Measurements from ENCODE around the gene PLEKHH1. TPM values are rescaled to one million over a fixed set of nuclear protein-coding genes. Genes with fewer than 3 reads are reported as not detected.
A peak's percentile ranks its signal among the peaks of the same experiment; 100 is the strongest.

PLEKHH1 gene
- total and polyA plus RNA-seq, 9 of the 15 experiments (the other 6 are each of a cell fraction or from before 2014, with no cell fraction given) = 0.76 to 5.9 (median 2.9) TPM

- TF ChIP-seq, protein P1, sequence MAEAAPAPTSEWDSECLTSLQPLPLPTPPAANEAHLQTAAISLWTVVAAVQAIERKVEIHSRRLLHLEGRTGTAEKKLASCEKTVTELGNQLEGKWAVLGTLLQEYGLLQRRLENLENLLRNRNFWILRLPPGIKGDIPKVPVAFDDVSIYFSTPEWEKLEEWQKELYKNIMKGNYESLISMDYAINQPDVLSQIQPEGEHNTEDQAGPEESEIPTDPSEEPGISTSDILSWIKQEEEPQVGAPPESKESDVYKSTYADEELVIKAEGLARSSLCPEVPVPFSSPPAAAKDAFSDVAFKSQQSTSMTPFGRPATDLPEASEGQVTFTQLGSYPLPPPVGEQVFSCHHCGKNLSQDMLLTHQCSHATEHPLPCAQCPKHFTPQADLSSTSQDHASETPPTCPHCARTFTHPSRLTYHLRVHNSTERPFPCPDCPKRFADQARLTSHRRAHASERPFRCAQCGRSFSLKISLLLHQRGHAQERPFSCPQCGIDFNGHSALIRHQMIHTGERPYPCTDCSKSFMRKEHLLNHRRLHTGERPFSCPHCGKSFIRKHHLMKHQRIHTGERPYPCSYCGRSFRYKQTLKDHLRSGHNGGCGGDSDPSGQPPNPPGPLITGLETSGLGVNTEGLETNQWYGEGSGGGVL (CRISPR knock-in tag; IDR thresholded peaks at IDR 0.05) = no peak
- TF ChIP-seq KDM5B (IDR thresholded peaks at IDR 0.05; ENCODE audit: insufficient replicate concordance, low read depth, low read length) (peak; percentile 57), HCFC1 (IDR thresholded peaks at IDR 0.05; ENCODE audit: low read depth, low read length) (peak; percentile 9; the same call in 1 of the 2 replicates), HMBOX1 (IDR thresholded peaks at IDR 0.05) (no peak), HDAC6 (IDR thresholded peaks at IDR 0.05; ENCODE audit: low read depth, low read length) (no peak), HDGF (IDR thresholded peaks at IDR 0.05) (no peak), ZNF644 (tag; IDR thresholded peaks at IDR 0.05; ENCODE audit: low read depth) (no peak), ZNF143 (CRISPR knock-in tag; IDR thresholded peaks at IDR 0.05) (no peak), XRCC3 (IDR thresholded peaks at IDR 0.05) (no peak), BACH1 (tag; IDR thresholded peaks at IDR 0.05) (no peak), ZNF639 (CRISPR knock-in tag; conservative IDR thresholded peaks at IDR 0.05 in 1 of 2, IDR thresholded peaks at IDR 0.05 in 1 of 2) (peak in 1 of 2 experiments; percentile 41; a peak in 1 of 4 replicates), ZNF589 (CRISPR knock-in tag; IDR thresholded peaks at IDR 0.05; ENCODE audit: low read depth) (peak; percentile 32; the same call in 1 of the 2 replicates), XRCC5 (IDR thresholded peaks at IDR 0.05; ENCODE audit: low read depth, low read length) (peak; percentile 30; the same call in 1 of the 2 replicates), GTF2E2 (tag; IDR thresholded peaks at IDR 0.05) (no peak), SMAD3 (CRISPR knock-in tag; conservative IDR thresholded peaks at IDR 0.05) (no peak), JUND (IDR thresholded peaks at IDR 0.05; ENCODE audit: borderline replicate concordance, low read depth, low read length) (peak; percentile 36), JUND (tag; IDR thresholded peaks at IDR 0.05; ENCODE audit: borderline replicate concordance, low read depth, low read length) (no peak)
- TF ChIP-seq, protein P2, sequence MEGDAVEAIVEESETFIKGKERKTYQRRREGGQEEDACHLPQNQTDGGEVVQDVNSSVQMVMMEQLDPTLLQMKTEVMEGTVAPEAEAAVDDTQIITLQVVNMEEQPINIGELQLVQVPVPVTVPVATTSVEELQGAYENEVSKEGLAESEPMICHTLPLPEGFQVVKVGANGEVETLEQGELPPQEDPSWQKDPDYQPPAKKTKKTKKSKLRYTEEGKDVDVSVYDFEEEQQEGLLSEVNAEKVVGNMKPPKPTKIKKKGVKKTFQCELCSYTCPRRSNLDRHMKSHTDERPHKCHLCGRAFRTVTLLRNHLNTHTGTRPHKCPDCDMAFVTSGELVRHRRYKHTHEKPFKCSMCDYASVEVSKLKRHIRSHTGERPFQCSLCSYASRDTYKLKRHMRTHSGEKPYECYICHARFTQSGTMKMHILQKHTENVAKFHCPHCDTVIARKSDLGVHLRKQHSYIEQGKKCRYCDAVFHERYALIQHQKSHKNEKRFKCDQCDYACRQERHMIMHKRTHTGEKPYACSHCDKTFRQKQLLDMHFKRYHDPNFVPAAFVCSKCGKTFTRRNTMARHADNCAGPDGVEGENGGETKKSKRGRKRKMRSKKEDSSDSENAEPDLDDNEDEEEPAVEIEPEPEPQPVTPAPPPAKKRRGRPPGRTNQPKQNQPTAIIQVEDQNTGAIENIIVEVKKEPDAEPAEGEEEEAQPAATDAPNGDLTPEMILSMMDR (IDR thresholded peaks at IDR 0.05 in 2 of 3, conservative IDR thresholded peaks at IDR 0.05 in 1 of 3; ENCODE audit: insufficient read depth in 2 of 3, low read depth in 1 of 3, low read length in 3 of 3) = peak; percentile 69 to 97 (median 81)
- TF ChIP-seq, protein P3, sequence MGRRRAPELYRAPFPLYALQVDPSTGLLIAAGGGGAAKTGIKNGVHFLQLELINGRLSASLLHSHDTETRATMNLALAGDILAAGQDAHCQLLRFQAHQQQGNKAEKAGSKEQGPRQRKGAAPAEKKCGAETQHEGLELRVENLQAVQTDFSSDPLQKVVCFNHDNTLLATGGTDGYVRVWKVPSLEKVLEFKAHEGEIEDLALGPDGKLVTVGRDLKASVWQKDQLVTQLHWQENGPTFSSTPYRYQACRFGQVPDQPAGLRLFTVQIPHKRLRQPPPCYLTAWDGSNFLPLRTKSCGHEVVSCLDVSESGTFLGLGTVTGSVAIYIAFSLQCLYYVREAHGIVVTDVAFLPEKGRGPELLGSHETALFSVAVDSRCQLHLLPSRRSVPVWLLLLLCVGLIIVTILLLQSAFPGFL (CRISPR knock-in tag; IDR thresholded peaks at IDR 0.05) = no peak
Observed at GRCh38 chr14:67599698-67600561, 66.8 kb downstream of the PLEKHH1 start, which contains the start of gene PIGH (continued).

Data from K562 (cell line).